Erythroblast (primary cell): ENCODE measurements around the gene EPC2.

Experiments used
- GATA1 ChIP-seq: IDR thresholded peaks from 2 replicates; pipeline ENCODE4 v1.6.1; 2011; ENCODE audit warnings: low read depth, mild to moderate bottlenecking, control low read depth, low read length, moderate library complexity
- POLR2A ChIP-seq: IDR thresholded peaks from 2 replicates; pipeline ENCODE4 v1.6.1; 2011; ENCODE audit warnings: mild to moderate bottlenecking, low read length

- TF ChIP-seq POLR2A (no peak), GATA1 (no peak)
Measured at GRCh38 chr2:148658807-148659722, 14.5 kb downstream of the EPC2 start.
